Breast epithelium (tissue), 4 donors: ENCODE results near the gene KIF14. TPM values are rescaled to one million over a fixed set of nuclear protein-coding genes. Genes with fewer than 3 reads are reported as not detected.

Source experiments
- DNase-seq, 2 donors: peaks; one replicate each; pipeline ENCODE4 v3.0.0-alpha.2; 2019; ENCODE audit warnings: low spot score in 2 of 2
- H3K27ac ChIP-seq, 2 donors: fragments of 200-600 bp; sonication (generic) in 1 of 2; one replicate each; pipeline ENCODE4 v1.5.1; 2016 to 2019; ENCODE audit warnings: mild to moderate bottlenecking in 1 of 2
- H3K27me3 ChIP-seq, 2 donors: fragments of 200-600 bp; sonication (generic) in 1 of 2; one replicate each; pipeline versions ENCODE4 v1.5.1 to v1.6.0; 2017 to 2019; ENCODE audit warnings: control low read depth in 1 of 2, mild to moderate bottlenecking in 1 of 2
- H3K36me3 ChIP-seq: fragments of 200-600 bp; one replicate; pipeline ENCODE4 v1.5.1; 2019
- H3K4me1 ChIP-seq, 2 donors: fragments of 200-600 bp; sonication (generic); one replicate each; pipeline ENCODE4 v1.5.1; 2016 to 2019; ENCODE audit warnings: control low read depth in 1 of 2
- H3K4me3 ChIP-seq, 3 donors: fragments of 200-600 bp; sonication (generic); 1 replicate in 2 of 3; 2 replicates in 1 of 3; pipeline ENCODE4 v1.5.1; 2016 to 2019; ENCODE audit warnings: mild to moderate bottlenecking in 3 of 3, moderate library complexity in 2 of 3
- H3K9me3 ChIP-seq, 2 donors: fragments of 200-600 bp; sonication (generic) in 1 of 2; one replicate each; pipeline ENCODE4 v1.5.1; 2016 to 2019; ENCODE audit warnings: control low read depth in 1 of 2
- CTCF ChIP-seq, 3 donors: fragments of 450-650 bp; IDR thresholded peaks; one replicate each; pipeline ENCODE4 v1.5.1; 2016 to 2017; ENCODE audit warnings: antibody characterized with exemption in 3 of 3, mild to moderate bottlenecking in 3 of 3, moderate library complexity in 3 of 3
- POLR2A ChIP-seq: fragments of 450-650 bp; IDR thresholded peaks from one replicate; pipeline ENCODE4 v1.6.1; 2016; ENCODE audit warnings: antibody characterized with exemption, mild to moderate bottlenecking, moderate library complexity
- POLR2AphosphoS5 ChIP-seq, 3 donors: sonication (generic); formaldehyde crosslinking; IDR thresholded peaks; one replicate each; pipeline ENCODE4 v1.6.1; 2017; ENCODE audit warnings: antibody characterized with exemption in 3 of 3
- intact Hi-C: fragments of 100-400 bp; cut with DNase I; formaldehyde crosslinking; loops from one replicate; pipeline ENCODE4 v1.15.1; 2023; ENCODE audit warnings: low total_unique reads
- total RNA-seq, 3 donors: library from RNA; depleted of rRNA; stranded (reverse); fragments of >200 nt; gene quantifications; one replicate each; pipeline ENCODE4 v1.1.0, GENCODE V29; 2016

KIF14 gene
- total RNA-seq, 3 donors from 2014 or later = under 0.01 to 0.64 (median 0.29) TPM

- no peak for DNase-seq
- no peaks in the 10 kb centered on the region for H3K27me3 ChIP-seq
- intact Hi-C loops = no loop called here
- no peaks in the 10 kb centered on the region for H3K4me1 ChIP-seq
- no peaks in the 10 kb centered on the region for H3K9me3 ChIP-seq
- no peak for TF ChIP-seq POLR2AphosphoS5 (IDR thresholded peaks at IDR 0.05)
- no peak for TF ChIP-seq CTCF (IDR thresholded peaks at IDR 0.05)
- no peak for TF ChIP-seq POLR2A
- no peak overlapping the region for H3K27ac ChIP-seq
- H3K36me3 ChIP-seq = no peaks in the 10 kb centered on the region
- no peak overlapping the region for H3K4me3 ChIP-seq
These were observed 37.7 kb upstream of the KIF14 start for GRCh38 chr1:200658037-200658818.

GRCh38 chr1:200654660-200655059 is 34.1 kb upstream of the KIF14 start:
- no peak for TF ChIP-seq POLR2A
- no peak for TF ChIP-seq CTCF (IDR thresholded peaks at IDR 0.05)
- TF ChIP-seq POLR2AphosphoS5 (IDR thresholded peaks at IDR 0.05) = no peak
- intact Hi-C loops = no loop called here
- no peak overlapping the region for H3K4me3 ChIP-seq
- H3K36me3 ChIP-seq = no peaks in the 10 kb centered on the region
- H3K4me1 ChIP-seq = no peaks in the 10 kb centered on the region
- H3K9me3 ChIP-seq = no peaks in the 10 kb centered on the region
- H3K27ac ChIP-seq = no peak overlapping the region
- H3K27me3 ChIP-seq = no peaks in the 10 kb centered on the region
- DNase-seq = no peak

- H3K36me3 ChIP-seq = no peaks in the 10 kb centered on the region
- H3K4me1 ChIP-seq = no peaks in the 10 kb centered on the region
- no peaks in the 10 kb centered on the region for H3K9me3 ChIP-seq
- no peak for DNase-seq
- no peaks in the 10 kb centered on the region for H3K27me3 ChIP-seq
- H3K27ac ChIP-seq = no peak overlapping the region
- no peak overlapping the region for H3K4me3 ChIP-seq
- intact Hi-C loops = no loop called here
- TF ChIP-seq CTCF (IDR thresholded peaks at IDR 0.05) (no peak), POLR2AphosphoS5 (IDR thresholded peaks at IDR 0.05) (no peak), POLR2A (no peak)
These were observed 32.5 kb upstream of the KIF14 start for GRCh38 chr1:200653022-200653462.

- no peak overlapping the region for H3K4me3 ChIP-seq
- no peak overlapping the region for H3K27ac ChIP-seq
- H3K4me1 ChIP-seq = no peaks in the 10 kb centered on the region
- no peak for DNase-seq
- H3K36me3 ChIP-seq = no peaks in the 10 kb centered on the region
- no peaks in the 10 kb centered on the region for H3K9me3 ChIP-seq
- no peak for TF ChIP-seq POLR2AphosphoS5 (IDR thresholded peaks at IDR 0.05)
- TF ChIP-seq POLR2A = no peak
- TF ChIP-seq CTCF (IDR thresholded peaks at IDR 0.05) = no peak
- no peaks in the 10 kb centered on the region for H3K27me3 ChIP-seq
- intact Hi-C loops = no loop called here
These were observed 31.8 kb upstream of the KIF14 start for GRCh38 chr1:200652378-200652777.

GRCh38 chr1:200646515-200646914 is 26.0 kb upstream of the KIF14 start:
- no peaks in the 10 kb centered on the region for H3K4me1 ChIP-seq
- intact Hi-C loops = no loop called here
- H3K9me3 ChIP-seq = no peaks in the 10 kb centered on the region
- no peak for TF ChIP-seq POLR2A
- no peak for TF ChIP-seq POLR2AphosphoS5 (IDR thresholded peaks at IDR 0.05)
- TF ChIP-seq CTCF (IDR thresholded peaks at IDR 0.05) = no peak
- no peak overlapping the region for H3K4me3 ChIP-seq
- H3K27me3 ChIP-seq = no peaks in the 10 kb centered on the region
- DNase-seq = no peak
- H3K36me3 ChIP-seq = peaks cover 6% of the 10 kb centered on the region
- H3K27ac ChIP-seq = no peak overlapping the region
